Limb (tissue), 2 donors: ENCODE data around the gene DIAPH2.
A peak's percentile ranks its signal among the peaks of the same experiment; 100 is the strongest.

Experiments
- DNase-seq, 2 donors: peaks; one replicate each; pipeline ENCODE4 v3.0.0-alpha.2; 2016; ENCODE audit errors: extremely low spot score in 2 of 2

The DIAPH2 gene

GRCh38 chrX:96957718-96958117 lies 273.1 kb downstream of the DIAPH2 start:
- DNase-seq = no peak

DNA sequence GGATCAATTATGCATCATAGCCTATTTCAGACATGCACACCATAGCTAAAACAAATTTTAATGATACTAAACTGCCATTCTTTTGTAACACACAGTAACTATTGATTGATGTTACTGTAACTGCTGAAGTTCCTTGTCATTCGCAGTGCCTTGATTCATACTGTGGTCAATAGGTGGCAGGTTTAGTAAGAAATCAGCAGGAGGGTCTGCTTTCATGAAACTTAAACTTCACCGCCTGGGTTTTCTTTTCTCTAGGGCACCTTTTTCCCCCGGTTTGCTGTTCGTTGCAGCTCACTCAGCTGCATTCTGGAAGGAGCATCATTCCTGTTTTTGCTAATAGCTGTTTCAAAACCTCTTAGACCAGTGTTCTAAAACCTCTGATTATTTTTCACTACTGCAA lies 287.2 kb downstream of the DIAPH2 start:
- no peak for DNase-seq

GRCh38 chrX:96978906-96979305 lies 294.3 kb downstream of the DIAPH2 start:
- DNase-seq = no peak

DNA sequence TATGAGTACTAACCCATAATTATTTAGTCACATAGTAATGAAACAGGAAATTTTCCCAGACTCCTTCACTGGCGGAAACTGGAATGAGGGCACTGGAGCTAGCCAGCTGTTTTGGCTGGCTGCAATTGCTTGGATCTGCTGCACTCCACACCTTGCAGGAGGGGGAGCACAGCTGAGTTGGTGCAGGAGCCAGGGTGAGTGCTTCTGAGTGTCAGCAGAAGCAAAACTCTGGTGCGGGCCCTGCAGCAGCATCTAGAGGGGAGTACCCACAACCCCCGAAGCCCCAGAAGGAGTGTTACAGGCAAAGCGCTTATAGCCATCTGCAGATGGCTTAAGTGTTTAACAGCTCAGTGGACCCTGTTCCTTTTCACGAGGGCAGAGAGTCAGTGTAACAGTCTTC lies 295.1 kb downstream of the DIAPH2 start:
- no peak for DNase-seq

DNA sequence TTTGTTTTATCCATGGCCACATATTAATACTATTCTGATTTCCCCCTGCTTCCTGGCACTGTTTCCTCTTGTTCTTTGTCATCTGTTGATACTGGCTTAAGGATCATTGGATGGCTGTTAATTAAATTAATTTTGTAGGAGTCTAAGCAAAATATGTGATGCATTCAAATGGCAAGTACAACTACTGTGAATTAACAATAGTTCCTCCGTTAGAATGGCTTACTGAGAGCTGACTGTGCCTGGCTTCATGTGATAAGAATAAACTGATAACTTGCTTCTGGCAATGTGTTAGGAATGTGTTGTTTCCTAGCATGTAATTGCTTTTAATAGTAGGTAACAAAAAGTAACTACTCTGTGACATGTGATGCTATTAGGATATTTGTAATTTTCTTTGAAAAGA lies 297.5 kb downstream of the DIAPH2 start:
- DNase-seq = no peak

DNA sequence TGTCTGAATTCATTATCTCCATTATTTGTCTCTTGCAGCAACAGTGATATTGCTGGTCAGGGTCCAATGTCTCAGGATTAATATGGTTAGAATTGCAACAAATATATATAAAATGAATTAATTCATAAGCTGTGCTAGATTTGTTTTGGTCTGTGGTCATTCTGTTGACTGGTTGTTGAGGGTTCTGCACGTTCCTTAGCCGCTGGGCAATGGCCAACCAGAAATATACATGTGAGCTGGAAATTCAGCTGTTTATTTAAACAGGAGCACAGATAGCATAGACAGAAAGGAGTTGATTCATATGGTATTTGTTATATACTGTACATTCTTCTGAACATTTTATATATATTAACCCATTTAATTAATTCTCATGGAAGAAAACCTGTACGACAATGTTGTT lies 299.9 kb downstream of the DIAPH2 start:
- DNase-seq = no peak

DNA sequence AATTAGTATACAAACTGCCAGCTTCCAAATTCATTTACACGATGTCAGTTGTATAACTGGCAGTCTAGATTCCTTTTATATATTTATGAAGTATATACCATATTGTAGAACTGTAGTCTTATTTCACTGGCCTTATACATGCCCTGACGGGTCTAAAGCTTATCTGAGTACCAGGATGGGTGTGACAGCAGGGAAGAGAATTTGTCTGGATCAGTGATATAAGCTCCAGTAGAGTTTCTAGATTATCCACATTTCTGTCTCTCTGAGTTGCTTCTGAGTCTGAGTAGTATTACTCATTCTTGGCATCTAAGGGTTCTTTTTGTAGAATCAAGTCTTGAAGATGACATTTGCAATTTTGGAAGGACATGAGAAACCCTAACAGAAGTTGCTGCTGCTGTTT lies 300.4 kb downstream of the DIAPH2 start:
- no peak for DNase-seq

DNA sequence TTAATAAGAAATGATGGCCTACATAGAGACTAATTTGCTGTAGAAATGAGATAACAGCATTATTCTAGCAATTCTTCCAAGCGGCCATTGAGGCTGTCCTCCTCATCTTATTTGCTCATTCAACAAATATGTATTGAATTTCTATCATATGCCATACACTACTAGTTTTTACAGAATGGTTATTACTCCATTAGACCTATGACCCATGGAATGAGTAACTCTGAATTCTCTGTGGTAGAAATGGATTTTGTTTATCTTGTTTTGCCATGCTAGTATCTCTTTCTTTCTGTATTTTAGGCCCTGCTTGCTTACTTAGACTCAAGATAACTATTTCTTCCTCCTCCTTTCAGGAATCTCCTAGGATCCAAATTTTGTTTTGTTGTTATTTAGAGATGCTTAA lies 302.6 kb downstream of the DIAPH2 start:
- DNase-seq = no peak

- no peak for DNase-seq
Observed at GRCh38 chrX:96989830-96990571, 305.4 kb downstream of the DIAPH2 start.

GRCh38 chrX:96994093-96994492 lies 309.5 kb downstream of the DIAPH2 start:
- no peak for DNase-seq

DNA sequence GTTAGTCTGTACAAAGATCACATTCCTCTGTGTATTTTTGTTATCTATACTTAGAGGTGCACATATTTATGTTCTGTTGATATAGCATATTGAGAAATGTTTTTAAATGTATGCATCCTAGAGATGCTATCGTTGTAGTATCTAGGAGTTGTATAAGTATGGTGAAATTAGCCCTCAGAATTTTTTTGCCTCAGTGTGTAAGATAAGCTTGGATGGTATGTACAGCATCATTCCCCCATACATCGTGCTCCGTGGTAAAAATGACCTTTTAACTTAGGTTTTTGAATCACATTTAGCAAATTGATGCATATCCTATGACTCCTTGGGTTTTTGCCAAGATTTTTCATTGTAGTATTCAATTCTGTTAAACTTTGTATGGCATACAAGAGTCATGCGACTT lies 312.6 kb downstream of the DIAPH2 start:
- DNase-seq = no peak

- DNase-seq = no peak
Observed at GRCh38 chrX:97000682-97001368, 316.2 kb downstream of the DIAPH2 start.

DNA sequence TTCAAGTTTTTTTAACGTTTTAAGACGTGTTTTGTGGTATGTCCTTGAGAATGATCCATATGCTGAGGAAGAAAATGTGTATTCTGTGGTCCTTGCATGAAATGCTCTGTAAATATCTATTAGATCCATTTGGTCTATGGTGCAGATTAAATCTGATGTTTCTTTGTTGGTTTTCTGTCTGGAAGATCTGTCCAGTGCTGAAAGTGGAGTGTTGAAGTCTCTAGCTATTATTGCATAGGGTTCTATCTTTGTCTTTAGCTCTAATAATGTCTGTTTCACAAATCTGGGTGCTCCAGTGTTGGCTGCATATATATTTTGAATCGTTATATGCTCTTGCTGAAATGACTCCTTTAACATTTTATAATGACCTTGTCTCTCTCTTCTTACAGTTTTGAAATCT lies 321.5 kb downstream of the DIAPH2 start:
- no peak for DNase-seq

DNA sequence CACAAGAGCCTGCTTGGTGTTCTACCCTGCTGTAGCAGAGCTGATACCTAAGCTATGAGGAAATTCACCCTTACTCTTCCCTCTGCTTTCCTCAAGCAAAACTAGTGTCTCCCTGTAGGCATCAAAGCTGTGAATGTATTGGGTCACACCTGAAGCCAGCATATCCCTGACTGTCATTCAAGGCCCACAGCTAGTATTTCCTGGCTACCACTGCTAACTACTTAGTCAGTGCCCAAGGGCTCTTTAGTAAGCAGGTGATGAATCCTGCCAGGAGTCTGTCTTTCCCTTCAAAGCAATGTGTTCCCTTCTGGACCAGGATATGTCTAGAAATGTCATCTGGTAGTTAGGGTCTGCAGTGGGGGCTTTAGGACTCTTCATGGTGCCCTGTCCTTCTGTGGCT lies 324.7 kb downstream of the DIAPH2 start:
- DNase-seq = no peak

DNA sequence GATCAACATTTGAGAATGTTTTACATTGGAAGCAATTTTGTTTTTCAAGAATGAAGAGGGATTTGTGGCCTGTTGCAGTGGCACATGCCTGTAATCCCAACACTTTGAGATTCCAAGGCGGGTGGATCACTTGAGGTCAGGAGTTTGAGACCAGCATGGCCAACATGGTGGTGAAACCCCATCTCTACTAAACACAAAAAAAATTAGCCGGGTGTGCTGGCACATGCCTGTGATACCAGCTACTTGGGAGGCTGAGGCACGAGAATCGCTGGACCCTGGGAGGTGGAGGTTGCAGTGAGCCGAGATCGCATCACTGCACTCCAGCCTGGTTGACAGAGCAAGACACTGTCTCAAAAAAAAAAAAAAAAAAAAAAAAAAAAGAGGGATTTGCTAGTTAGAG lies 326.9 kb downstream of the DIAPH2 start:
- no peak for DNase-seq

- DNase-seq = no peak
Observed at GRCh38 chrX:97016106-97016505, 331.5 kb downstream of the DIAPH2 start.

DNA sequence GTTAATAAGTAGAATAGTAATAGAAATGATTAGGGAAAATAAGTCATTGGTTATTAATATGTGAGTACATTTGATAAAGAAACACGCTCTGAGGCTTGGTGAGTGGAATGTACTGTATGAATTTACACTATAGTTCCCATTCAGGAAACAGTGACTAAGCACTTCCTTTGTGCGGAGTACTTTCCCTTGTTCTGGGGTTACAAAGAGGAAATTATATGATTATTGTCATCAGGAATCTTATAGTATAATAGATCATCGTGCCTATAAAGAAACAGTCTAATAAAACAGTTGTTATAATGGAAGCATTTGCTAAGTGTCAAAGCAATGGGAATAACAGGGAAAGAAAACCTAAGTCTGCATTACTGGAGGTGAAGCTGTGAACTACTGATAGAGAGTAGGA lies 337.0 kb downstream of the DIAPH2 start:
- DNase-seq = no peak

GRCh38 chrX:97026406-97026805 lies 341.8 kb downstream of the DIAPH2 start:
- DNase-seq = no peak

GRCh38 chrX:97027384-97027922 lies 342.8 kb downstream of the DIAPH2 start:
- DNase-seq = no peak

DNA sequence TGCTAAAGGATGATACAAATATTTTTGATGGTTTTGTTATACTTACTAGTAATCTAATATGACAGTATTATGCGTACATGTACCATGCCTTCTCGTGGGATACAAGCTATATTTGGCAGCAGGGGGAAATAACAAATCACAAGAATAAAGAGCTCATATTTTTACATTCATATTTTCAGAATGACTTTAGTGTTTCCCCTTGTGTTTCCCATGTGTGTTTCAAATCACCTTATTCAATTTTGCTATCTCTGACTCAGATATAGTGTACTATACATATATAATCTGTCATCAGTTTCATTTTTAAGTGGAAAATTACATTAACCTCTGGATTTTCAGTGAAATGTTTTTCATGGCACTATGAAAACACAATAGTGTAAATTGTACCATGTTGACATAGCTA lies 345.8 kb downstream of the DIAPH2 start:
- no peak for DNase-seq

GRCh38 chrX:97030947-97031346 lies 346.3 kb downstream of the DIAPH2 start:
- no peak for DNase-seq

DNA sequence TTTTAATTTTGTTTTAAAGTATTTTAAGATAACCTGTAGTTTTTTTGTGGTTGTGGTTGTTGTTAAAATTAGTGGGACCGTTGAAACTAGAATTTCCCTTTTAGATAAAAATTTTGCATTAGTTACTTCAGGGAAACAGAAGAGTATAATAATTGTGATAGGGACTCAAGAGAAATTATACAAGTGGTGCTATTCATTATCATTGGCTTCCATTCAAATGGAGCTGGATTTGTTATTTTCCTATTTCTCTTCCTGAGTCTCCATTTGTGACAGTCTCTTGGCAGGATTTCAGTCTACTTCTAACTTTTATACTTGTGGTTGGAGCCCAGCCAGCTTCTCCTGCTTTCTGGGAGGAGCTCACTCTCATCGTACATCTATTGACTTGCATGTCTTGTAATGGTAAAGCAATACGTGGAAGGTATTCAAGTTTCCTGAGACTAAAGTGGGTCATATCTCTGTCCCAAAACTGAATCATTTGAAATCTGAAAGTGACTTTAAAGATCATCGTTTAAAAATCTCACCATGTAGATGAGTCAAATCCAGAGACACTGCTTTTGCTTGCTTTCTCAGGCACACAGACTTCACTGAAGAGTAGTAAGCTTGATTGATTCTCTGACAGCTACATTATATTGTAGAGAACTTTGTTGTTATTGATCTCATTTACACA lies 354.9 kb downstream of the DIAPH2 start:
- peak in 1 of 2 donors; percentile 23 for DNase-seq
